ENCODE results near the gene SPIC. TPM values are rescaled to one million over a fixed set of nuclear protein-coding genes. Genes with fewer than 3 reads are reported as not detected.

SPIC gene
- total and polyA plus RNA-seq, 2 donors (not counting 1 experiment from before 2014, with no cell fraction given): not detected

GRCh38 chr12:101436136-101436535 is 39.0 kb upstream of the SPIC start:
- H3K4me2 ChIP-seq (replicated peaks; ENCODE audit: low read depth, low read length, poor library complexity, severe bottlenecking): no peak overlapping the region
- Mint-ChIP-seq H3K9me3 (ENCODE audit: insufficient read depth) (no peaks in the 10 kb centered on the region), H3K4me3 (no peak overlapping the region), H3K27me3 (peaks cover 9% of the 10 kb centered on the region), H3K27ac (no peak overlapping the region), H3K4me1 (no peaks in the 10 kb centered on the region)
- no peaks in the 10 kb centered on the region for H3K79me2 ChIP-seq (ENCODE audit: control insufficient read depth, insufficient read depth, low read length)
- no peaks in the 10 kb centered on the region for H3K9me3 ChIP-seq (ENCODE audit: control extremely low read depth in 1 of 3, control insufficient read depth in 2 of 3, insufficient read depth in 1 of 3, low read length in 2 of 3)
- intact Hi-C loops (cut with micrococcal nuclease): no loop called here
- H3K27me3 ChIP-seq (replicated peaks in 1 of 4; ENCODE audit: control extremely low read depth in 1 of 4, control insufficient read depth in 3 of 4, insufficient read depth in 4 of 4, low read length in 3 of 4): no peaks in the 10 kb centered on the region
- DNase-seq (no peak), ATAC-seq (ENCODE audit: low read depth) (no peak)
- H3K27ac ChIP-seq (ENCODE audit: low read length in 2 of 2): no peak overlapping the region
- H3K36me3 ChIP-seq (replicated peaks in 1 of 2; ENCODE audit: control extremely low read depth in 1 of 2, control insufficient read depth in 1 of 2, extremely low read depth in 1 of 2, insufficient read depth in 2 of 2, low read length in 1 of 2): no peaks in the 10 kb centered on the region
- TF ChIP-seq EZH2 (IDR thresholded peaks at IDR 0.05; ENCODE audit: borderline replicate concordance, insufficient read depth, low read depth, low read length, poor library complexity, severe bottlenecking): no peak
- no peaks in the 10 kb centered on the region for H3K4me1 ChIP-seq (ENCODE audit: control insufficient read depth in 2 of 2, insufficient read depth in 2 of 2, low read length in 2 of 2)
- H2AFZ ChIP-seq (ENCODE audit: insufficient read depth, low read depth, low read length, poor library complexity, severe bottlenecking): no peak overlapping the region
- no peaks in the 10 kb centered on the region for H4K20me1 ChIP-seq (ENCODE audit: control insufficient read depth, insufficient read depth, low read length, poor library complexity, severe bottlenecking)
- ChIA-PET CTCF (no interaction called here), POLR2A (no interaction called here)
- no peak overlapping the region for H3K9ac ChIP-seq (ENCODE audit: low read length)
- no peak overlapping the region for H3K4me3 ChIP-seq (ENCODE audit: control extremely low read depth in 1 of 5, extremely low read depth in 1 of 5, insufficient read depth in 1 of 5, low read depth in 2 of 5, low read length in 4 of 5)

- peaks cover 0 to 2% (median 0%) of the 10 kb centered on the region in 4 experiments for H3K27me3 ChIP-seq (replicated peaks in 1 of 4; ENCODE audit: control extremely low read depth in 1 of 4, control insufficient read depth in 3 of 4, insufficient read depth in 4 of 4, low read length in 3 of 4)
- no peak for TF ChIP-seq EZH2 (IDR thresholded peaks at IDR 0.05; ENCODE audit: borderline replicate concordance, insufficient read depth, low read depth, low read length, poor library complexity, severe bottlenecking)
- no peak for TF ChIP-seq CTCF (IDR thresholded peaks at IDR 0.05)
- DNase-seq: no peak
- H3K4me2 ChIP-seq (replicated peaks; ENCODE audit: low read depth, low read length, poor library complexity, severe bottlenecking): no peak overlapping the region
- H3K4me3 Mint-ChIP-seq: no peak overlapping the region
- no peak overlapping the region for H3K27ac Mint-ChIP-seq
- H3K9me3 Mint-ChIP-seq (ENCODE audit: insufficient read depth): no peaks in the 10 kb centered on the region
- no peaks in the 10 kb centered on the region for H3K4me1 ChIP-seq (ENCODE audit: control insufficient read depth in 2 of 2, insufficient read depth in 2 of 2, low read length in 2 of 2)
- no peaks in the 10 kb centered on the region for H3K9me3 ChIP-seq (ENCODE audit: control extremely low read depth in 1 of 3, control insufficient read depth in 2 of 3, insufficient read depth in 1 of 3, low read length in 2 of 3)
- H3K9ac ChIP-seq (ENCODE audit: low read length): no peak overlapping the region
- WGBS (ENCODE audit: insufficient coverage): no CpG with 5 or more reads among the region's 5 CpGs
- H3K27me3 Mint-ChIP-seq: peaks cover 15% of the 10 kb centered on the region
- H4K20me1 ChIP-seq (ENCODE audit: control insufficient read depth, insufficient read depth, low read length, poor library complexity, severe bottlenecking): no peaks in the 10 kb centered on the region
- ChIA-PET POLR2A (no interaction called here), CTCF (no interaction called here)
- no peak overlapping the region for H2AFZ ChIP-seq (ENCODE audit: insufficient read depth, low read depth, low read length, poor library complexity, severe bottlenecking)
- H3K79me2 ChIP-seq (ENCODE audit: control insufficient read depth, insufficient read depth, low read length): no peaks in the 10 kb centered on the region
- H3K4me3 ChIP-seq (ENCODE audit: control extremely low read depth in 1 of 5, extremely low read depth in 1 of 5, insufficient read depth in 1 of 5, low read depth in 2 of 5, low read length in 4 of 5): no peak overlapping the region
- no peaks in the 10 kb centered on the region for H3K36me3 ChIP-seq (replicated peaks in 1 of 2; ENCODE audit: control extremely low read depth in 1 of 2, control insufficient read depth in 1 of 2, extremely low read depth in 1 of 2, insufficient read depth in 2 of 2, low read length in 1 of 2)
- intact Hi-C loops (cut with micrococcal nuclease): no loop called here
- no peak overlapping the region for H3K27ac ChIP-seq (ENCODE audit: low read length in 2 of 2)
- no peaks in the 10 kb centered on the region for H3K4me1 Mint-ChIP-seq
- no peak for ATAC-seq (ENCODE audit: low read depth)
These were observed 35.9 kb upstream of the SPIC start for GRCh38 chr12:101439236-101439635.

Data from B cell (primary cell).